ENCODE data around the gene SIGLEC15.

DNA sequence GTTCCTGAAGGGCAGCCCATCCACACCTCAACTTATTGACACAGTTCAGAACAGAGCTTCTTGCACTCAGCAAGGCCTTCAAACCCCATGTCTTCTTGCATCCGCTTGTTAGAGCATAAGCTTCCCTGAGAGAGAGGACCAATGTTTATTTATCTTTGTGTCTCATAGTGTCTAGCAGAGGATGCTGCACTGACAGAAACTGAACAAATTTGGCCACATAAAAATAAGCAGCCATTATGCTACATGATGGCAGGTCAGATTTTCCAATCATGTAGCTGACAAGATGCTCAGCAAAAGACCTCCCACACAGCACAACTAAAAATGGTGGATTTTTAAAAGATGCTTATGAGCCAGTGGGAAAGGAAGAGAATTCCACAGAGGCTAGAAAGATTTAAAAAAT, 38.1 kb upstream of the SIGLEC15 start:
- TF ChIP-seq CTCF (IDR thresholded peaks at IDR 0.05) (no peak), POLR2A (IDR thresholded peaks at IDR 0.05) (no peak)

All from stomach (tissue), 4 donors.